Caco-2 (cell line): Measurements from ENCODE around the gene NTNG1. TPM values are rescaled to one million over a fixed set of nuclear protein-coding genes. Genes with fewer than 3 reads are reported as not detected.

Source experiments
- BruUV-seq: library from RNA; stranded (reverse); fragments of 400-500 nt; replicated peaks from 2 replicates; lab custom pipeline; 2021; lab: Mats Ljungman, UMichigan
- CTCF ChIA-PET: fragments of 300-600 bp; sonication (Branson Sonifier 250); formaldehyde crosslinking; loops from one replicate; lab custom pipeline; 2022; ENCODE audit warnings: antibody characterized with exemption; lab: Charles Lee
- POLR2A ChIA-PET: fragments of 300-600 bp; sonication (Branson Sonifier 250); formaldehyde crosslinking; loops from one replicate; lab custom pipeline; 2022; ENCODE audit warnings: antibody characterized with exemption; lab: Charles Lee
- DNase-seq, 2 experiments: peaks; one replicate each; pipeline versions ENCODE4 v3.0.0 to v3.0.0-alpha.2; 2020 to 2022
- H3K27me3 ChIP-seq: replicated peaks from 2 replicates; pipeline ENCODE4 v1.6.0; 2011; ENCODE audit warnings: low read length; ENCODE audit not compliant: control insufficient read depth, insufficient read depth
- H3K36me3 ChIP-seq: 2 replicates; pipeline ENCODE4 v1.5.1; 2011; ENCODE audit warnings: low read length; ENCODE audit not compliant: control insufficient read depth, insufficient read depth
- H3K4me1 ChIP-seq: fragments of 250-450 bp; sonication (Bioruptor Pico); 2 replicates; pipeline ENCODE4 v1.5.1; 2020; ENCODE audit warnings: mild to moderate bottlenecking
- H3K4me3 ChIP-seq: 2 replicates; pipeline ENCODE4 v1.5.1; 2011; ENCODE audit warnings: low read depth, mild to moderate bottlenecking, control low read depth, low read length
- H3K9me3 ChIP-seq: fragments of 250-450 bp; sonication (Bioruptor Pico); 2 replicates; pipeline ENCODE4 v1.5.1; 2020; ENCODE audit warnings: mild to moderate bottlenecking, moderate library complexity
- H3K27ac Mint-ChIP-seq: one replicate; pipeline ENCODE4 v1.8.0; 2022; ENCODE audit warnings: mixed read lengths; ENCODE audit not compliant: unreplicated experiment
- H3K27me3 Mint-ChIP-seq: one replicate; pipeline ENCODE4 v1.8.0; 2022; ENCODE audit warnings: mixed read lengths; ENCODE audit not compliant: insufficient read depth, unreplicated experiment
- H3K36me3 Mint-ChIP-seq: one replicate; pipeline ENCODE4 v1.8.0; 2022; ENCODE audit warnings: mild to moderate bottlenecking, mixed read lengths; ENCODE audit not compliant: insufficient read depth, unreplicated experiment
- H3K4me1 Mint-ChIP-seq: one replicate; pipeline ENCODE4 v1.8.0; 2022; ENCODE audit warnings: low read depth, mixed read lengths; ENCODE audit not compliant: unreplicated experiment
- H3K4me3 Mint-ChIP-seq: one replicate; pipeline ENCODE4 v1.8.0; 2022; ENCODE audit warnings: mild to moderate bottlenecking, moderate library complexity, mixed read lengths; ENCODE audit not compliant: unreplicated experiment
- H3K9me3 Mint-ChIP-seq: one replicate; pipeline ENCODE4 v1.8.0; 2022; ENCODE audit warnings: mixed read lengths; ENCODE audit not compliant: unreplicated experiment
- intact Hi-C: fragments of 100-400 bp; cut with micrococcal nuclease; formaldehyde crosslinking; loops from one replicate; pipeline ENCODE4 v1.10.0; 2022; ENCODE audit not compliant: unreplicated experiment
- total RNA-seq: library from RNA; stranded (reverse); gene quantifications from 2 replicates; pipeline ENCODE4 v1.2.3, GENCODE V29; 2022
- TF ChIP-seq, protein P1 (sequence below), 2 experiments: fragments of 200-600 bp in 1 of 2; IDR thresholded peaks; 1 replicate in 1 of 2; 2 replicates in 1 of 2; pipeline versions ENCODE4 v1.5.1 to v1.8.0; 2011 to 2022; ENCODE audit warnings: antibody characterized with exemption in 1 of 2, control low read depth in 1 of 2, inconsistent platforms in 1 of 2, low read depth in 1 of 2, low read length in 1 of 2, mild to moderate bottlenecking in 1 of 2, moderate library complexity in 1 of 2; ENCODE audit not compliant: insufficient read depth in 1 of 2, severe bottlenecking in 1 of 2, unreplicated experiment in 1 of 2

NTNG1 gene
- total RNA-seq, 1 experiment from 2014 or later = not detected

DNA sequence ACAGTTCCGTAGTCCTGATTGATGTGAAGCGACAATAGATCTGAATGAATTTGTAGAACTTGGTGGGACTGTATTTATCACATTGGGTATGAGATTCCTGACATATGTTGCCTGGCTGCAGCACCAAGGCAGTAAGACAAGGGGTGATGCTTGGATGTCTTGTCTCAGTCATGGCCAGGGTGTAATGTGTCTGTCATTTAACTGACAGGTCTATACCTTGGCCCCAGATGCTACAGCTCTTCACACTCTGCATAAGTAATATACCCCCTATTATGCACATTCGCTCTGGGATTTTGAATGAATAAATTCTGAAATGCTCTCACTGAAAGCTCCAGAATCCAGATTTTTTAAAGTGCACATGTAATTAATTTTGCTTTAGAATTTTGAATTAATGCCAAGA, 47.3 kb downstream of the NTNG1 start:
- intact Hi-C loops = no loop called here
- Mint-ChIP-seq H3K9me3 (no peaks in the 10 kb centered on the region), H3K27me3 (peaks cover 3% of the 10 kb centered on the region), H3K36me3 (no peaks in the 10 kb centered on the region), H3K27ac (no peak overlapping the region), H3K4me3 (no peak overlapping the region), H3K4me1 (no peaks in the 10 kb centered on the region)
- Histone ChIP-seq H3K4me3 (no peak overlapping the region), H3K36me3 (no peaks in the 10 kb centered on the region), H3K9me3 (no peaks in the 10 kb centered on the region), H3K4me1 (no peaks in the 10 kb centered on the region), H3K27me3 (no peaks in the 10 kb centered on the region)
- TF ChIP-seq, protein P1, sequence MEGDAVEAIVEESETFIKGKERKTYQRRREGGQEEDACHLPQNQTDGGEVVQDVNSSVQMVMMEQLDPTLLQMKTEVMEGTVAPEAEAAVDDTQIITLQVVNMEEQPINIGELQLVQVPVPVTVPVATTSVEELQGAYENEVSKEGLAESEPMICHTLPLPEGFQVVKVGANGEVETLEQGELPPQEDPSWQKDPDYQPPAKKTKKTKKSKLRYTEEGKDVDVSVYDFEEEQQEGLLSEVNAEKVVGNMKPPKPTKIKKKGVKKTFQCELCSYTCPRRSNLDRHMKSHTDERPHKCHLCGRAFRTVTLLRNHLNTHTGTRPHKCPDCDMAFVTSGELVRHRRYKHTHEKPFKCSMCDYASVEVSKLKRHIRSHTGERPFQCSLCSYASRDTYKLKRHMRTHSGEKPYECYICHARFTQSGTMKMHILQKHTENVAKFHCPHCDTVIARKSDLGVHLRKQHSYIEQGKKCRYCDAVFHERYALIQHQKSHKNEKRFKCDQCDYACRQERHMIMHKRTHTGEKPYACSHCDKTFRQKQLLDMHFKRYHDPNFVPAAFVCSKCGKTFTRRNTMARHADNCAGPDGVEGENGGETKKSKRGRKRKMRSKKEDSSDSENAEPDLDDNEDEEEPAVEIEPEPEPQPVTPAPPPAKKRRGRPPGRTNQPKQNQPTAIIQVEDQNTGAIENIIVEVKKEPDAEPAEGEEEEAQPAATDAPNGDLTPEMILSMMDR (IDR thresholded peaks at IDR 0.05; ENCODE audit: insufficient read depth in 1 of 2, low read depth in 1 of 2, low read length in 1 of 2, severe bottlenecking in 1 of 2, unreplicated experiment in 1 of 2) = no peak
- DNase-seq = no peak
- POLR2A ChIA-PET = no interaction called here
- CTCF ChIA-PET = no interaction called here
- BruUV-seq = no TSS peak

DNA sequence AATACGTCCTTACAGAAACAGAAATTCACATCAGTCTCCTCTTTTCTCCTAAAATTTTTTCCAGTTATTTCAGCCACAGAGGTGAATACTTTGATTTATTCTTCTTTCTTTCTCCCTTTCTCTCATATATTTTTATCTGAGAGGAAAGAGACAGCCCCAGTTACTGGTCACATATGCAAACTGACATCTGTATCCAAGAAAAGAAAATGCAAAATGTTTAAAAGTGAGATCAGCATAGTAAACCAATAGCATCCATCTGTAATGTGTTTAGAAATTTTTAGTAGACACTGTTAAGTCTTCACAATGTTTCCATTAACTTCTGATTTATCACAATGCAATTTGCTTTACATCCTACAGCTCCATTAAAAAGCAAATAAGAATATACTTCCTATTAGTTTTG, 53.5 kb downstream of the NTNG1 start:
- H3K4me1 Mint-ChIP-seq = peaks cover 10% of the 10 kb centered on the region
- intact Hi-C loops = no loop called here
- H3K27ac Mint-ChIP-seq = no peak overlapping the region
- TF ChIP-seq, protein P1 (IDR thresholded peaks at IDR 0.05; ENCODE audit: insufficient read depth in 1 of 2, low read depth in 1 of 2, low read length in 1 of 2, severe bottlenecking in 1 of 2, unreplicated experiment in 1 of 2) = no peak
- H3K36me3 Mint-ChIP-seq = no peaks in the 10 kb centered on the region
- no TSS peak for BruUV-seq
- H3K27me3 Mint-ChIP-seq = no peaks in the 10 kb centered on the region
- no peaks in the 10 kb centered on the region for H3K36me3 ChIP-seq
- ChIA-PET CTCF (no interaction called here), POLR2A (no interaction called here)
- H3K9me3 Mint-ChIP-seq = no peaks in the 10 kb centered on the region
- no peaks in the 10 kb centered on the region for H3K4me1 ChIP-seq
- no peak overlapping the region for H3K4me3 Mint-ChIP-seq
- H3K4me3 ChIP-seq = no peak overlapping the region
- no peaks in the 10 kb centered on the region for H3K9me3 ChIP-seq
- DNase-seq = no peak
- no peaks in the 10 kb centered on the region for H3K27me3 ChIP-seq

DNA sequence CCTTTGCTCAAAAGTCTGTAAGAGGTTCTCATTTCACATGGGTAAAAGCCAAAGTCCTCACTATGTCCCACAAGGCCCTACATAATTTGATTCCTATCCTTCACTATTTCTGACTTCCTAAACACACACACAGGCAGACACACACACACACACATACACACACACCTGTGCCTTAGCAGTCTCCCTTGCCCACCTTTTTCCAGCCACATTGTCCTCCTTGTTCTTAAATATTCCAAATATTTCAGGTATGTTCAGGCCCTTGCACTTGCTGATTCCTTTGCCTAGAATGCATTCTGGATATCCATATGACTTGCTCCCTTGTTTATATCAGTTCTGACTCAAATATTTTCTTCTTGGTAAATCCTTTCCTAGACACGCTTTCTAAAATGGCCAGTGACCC, 54.6 kb downstream of the NTNG1 start:
- CTCF ChIA-PET = no interaction called here
- no TSS peak for BruUV-seq
- Mint-ChIP-seq H3K27me3 (no peaks in the 10 kb centered on the region), H3K9me3 (no peaks in the 10 kb centered on the region), H3K4me1 (peaks cover 10% of the 10 kb centered on the region), H3K27ac (no peak overlapping the region), H3K4me3 (no peak overlapping the region), H3K36me3 (no peaks in the 10 kb centered on the region)
- TF ChIP-seq, protein P1 (IDR thresholded peaks at IDR 0.05; ENCODE audit: insufficient read depth in 1 of 2, low read depth in 1 of 2, low read length in 1 of 2, severe bottlenecking in 1 of 2, unreplicated experiment in 1 of 2) = no peak
- DNase-seq = peak; percentile 15 to 30
- intact Hi-C loops = loop anchor here (5.0 kb wide), 1 partner anchor 758 kb away; no protein-coding TSS in a partner anchor
- no peaks in the 10 kb centered on the region for H3K36me3 ChIP-seq
- no peak overlapping the region for H3K4me3 ChIP-seq
- POLR2A ChIA-PET = no interaction called here
- no peaks in the 10 kb centered on the region for H3K9me3 ChIP-seq
- no peaks in the 10 kb centered on the region for H3K4me1 ChIP-seq
- H3K27me3 ChIP-seq = no peaks in the 10 kb centered on the region
